Measurements from ENCODE around the gene GAN. TPM values are rescaled to one million over a fixed set of nuclear protein-coding genes. Genes with fewer than 3 reads are reported as not detected.

Gene GAN
- total and polyA plus RNA-seq, 10 of the 15 experiments (the other 5 are each of a cell fraction or from before 2014, with no cell fraction given): 0.42 to 8.4 (median 2.5) TPM

GRCh38 chr16:81277541-81278080 is 37.2 kb upstream of the GAN start:
- BruUV-seq (replicated peaks): no TSS peak
- Histone ChIP-seq H2AFZ (ENCODE audit: control insufficient read depth, low read depth, low read length) (no peak overlapping the region), H3K9me3 (replicated peaks; ENCODE audit: control insufficient read depth, insufficient read depth, low read length) (no peaks in the 10 kb centered on the region), H3K27me3 (replicated peaks in 1 of 2; ENCODE audit: control insufficient read depth in 2 of 2, insufficient read depth in 2 of 2, low read length in 1 of 2) (peaks cover 0 to 2% of the 10 kb centered on the region in 2 experiments; a peak in 2 of 4 replicates), H3K79me2 (ENCODE audit: control insufficient read depth, insufficient read depth, low read length) (no peaks in the 10 kb centered on the region), H3K4me3 (no peak overlapping the region), H3K4me1 (ENCODE audit: control insufficient read depth, insufficient read depth, low read length) (no peaks in the 10 kb centered on the region), H3K27ac (ENCODE audit: control insufficient read depth, insufficient read depth) (no peak overlapping the region), H3K9ac (ENCODE audit: control insufficient read depth, insufficient read depth, low read length) (no peak overlapping the region), H3K36me3 (ENCODE audit: control insufficient read depth in 2 of 2, insufficient read depth in 2 of 2, low read length in 1 of 2) (no peaks in the 10 kb centered on the region), H4K20me1 (ENCODE audit: control insufficient read depth, insufficient read depth) (no peaks in the 10 kb centered on the region), H3K4me2 (ENCODE audit: control insufficient read depth, insufficient read depth) (no peak overlapping the region)
- POLR2A ChIA-PET: no interaction called here
- SMC1A ChIA-PET (ENCODE audit: uncharacterized antibody, unreplicated experiment): no interaction called here
- RAD21 ChIA-PET (ENCODE audit: unreplicated experiment): no interaction called here
- ATAC-seq: no peak
- CTCF ChIA-PET: no interaction called here
- 15% methylated on average over 6 of the region's 6 CpGs for WGBS (ENCODE audit: insufficient coverage, insufficient replicate concordance, low lambda C conversion rate, missing lambda C conversion rate)
- FAIRE-seq: no peak
- intact Hi-C loops (cut with micrococcal nuclease; ENCODE audit: unreplicated experiment): no loop called here
- no peak for DNase-seq (ENCODE audit: low read depth, low spot score)
- in situ Hi-C loops (cut with MboI): no loop called here
- TF ChIP-seq JUNB (IDR thresholded peaks at IDR 0.05): no peak

GRCh38 chr16:81278526-81278925 is 36.2 kb upstream of the GAN start:
- POLR2A ChIA-PET: interaction anchor here (0.6 kb wide), 1 partner anchor 33 kb away, joined by 3 read pairs; no protein-coding TSS in a partner anchor
- ATAC-seq (no peak), DNase-seq (ENCODE audit: low read depth, low spot score) (no peak), FAIRE-seq (no peak)
- no peak overlapping the region for H3K4me3 ChIP-seq
- WGBS (ENCODE audit: insufficient coverage, insufficient replicate concordance, low lambda C conversion rate, missing lambda C conversion rate): 54% methylated on average over 4 of the region's 4 CpGs
- no peaks in the 10 kb centered on the region for H4K20me1 ChIP-seq (ENCODE audit: control insufficient read depth, insufficient read depth)
- SMC1A ChIA-PET (ENCODE audit: uncharacterized antibody, unreplicated experiment): interaction anchor here (0.8 kb wide), 2 partner anchors 16 to 353 kb away, joined by 3 read pairs; no protein-coding TSS in a partner anchor
- H2AFZ ChIP-seq (ENCODE audit: control insufficient read depth, low read depth, low read length): no peak overlapping the region
- H3K9me3 ChIP-seq (replicated peaks; ENCODE audit: control insufficient read depth, insufficient read depth, low read length): no peaks in the 10 kb centered on the region
- RAD21 ChIA-PET (ENCODE audit: unreplicated experiment): interaction anchor here (0.8 kb wide), 1 partner anchor 37 kb away, joined by 4 read pairs; no protein-coding TSS in a partner anchor
- H3K36me3 ChIP-seq (ENCODE audit: control insufficient read depth in 2 of 2, insufficient read depth in 2 of 2, low read length in 1 of 2): no peaks in the 10 kb centered on the region
- peaks cover 0 to 2% of the 10 kb centered on the region in 2 experiments; a peak in 3 of 4 replicates for H3K27me3 ChIP-seq (replicated peaks in 1 of 2; ENCODE audit: control insufficient read depth in 2 of 2, insufficient read depth in 2 of 2, low read length in 1 of 2)
- H3K27ac ChIP-seq (ENCODE audit: control insufficient read depth, insufficient read depth): no peak overlapping the region
- no peak overlapping the region for H3K4me2 ChIP-seq (ENCODE audit: control insufficient read depth, insufficient read depth)
- in situ Hi-C loops (cut with MboI): no loop called here
- H3K4me1 ChIP-seq (ENCODE audit: control insufficient read depth, insufficient read depth, low read length): no peaks in the 10 kb centered on the region
- no TSS peak for BruUV-seq (replicated peaks)
- CTCF ChIA-PET: no interaction called here
- intact Hi-C loops (cut with micrococcal nuclease; ENCODE audit: unreplicated experiment): no loop called here
- H3K79me2 ChIP-seq (ENCODE audit: control insufficient read depth, insufficient read depth, low read length): no peaks in the 10 kb centered on the region
- TF ChIP-seq BCL3 (IDR thresholded peaks at IDR 0.05; ENCODE audit: borderline replicate concordance, insufficient read depth, low read depth, low read length, poor library complexity, severe bottlenecking): no peak
- no peak for TF ChIP-seq YBX1 (IDR thresholded peaks at IDR 0.05)
- no peak for TF ChIP-seq SIX5 (IDR thresholded peaks at IDR 0.05; ENCODE audit: low read depth, low read length, severe bottlenecking)
- no peak for TF ChIP-seq CHD1 (IDR thresholded peaks at IDR 0.05; ENCODE audit: low read depth, low read length)
- TF ChIP-seq PAX5 (IDR thresholded peaks at IDR 0.05; ENCODE audit: borderline replicate concordance, low read depth, low read length): no peak
- no peak for TF ChIP-seq ZBTB40 (IDR thresholded peaks at IDR 0.05; ENCODE audit: borderline replicate concordance)
- no peak overlapping the region for H3K9ac ChIP-seq (ENCODE audit: control insufficient read depth, insufficient read depth, low read length)
